RWPE2 (cell line): ENCODE results near the gene MICALL2.
A peak's percentile ranks its signal among the peaks of the same experiment; 100 is the strongest.

Source experiments
- ATAC-seq: fragments of 200-7000 bp; cut with Tn5 transposase; 3 replicates; pipeline ENCODE4 v1.9.1; 2021; ENCODE audit warnings: low read depth
- DNase-seq: peaks from one replicate; pipeline ENCODE4 v3.0.0-alpha.2; 2020; ENCODE audit warnings: low spot score
- H3K27ac ChIP-seq: fragments of 450-650 bp; 2 replicates; pipeline ENCODE4 v1.5.1; 2017; ENCODE audit warnings: mild to moderate bottlenecking; ENCODE audit not compliant: poor library complexity, severe bottlenecking
- H3K27me3 ChIP-seq: fragments of 250-450 bp; sonication (Bioruptor Pico); 2 replicates; pipeline ENCODE4 v1.5.1; 2021; ENCODE audit warnings: mild to moderate bottlenecking, moderate library complexity; ENCODE audit not compliant: insufficient read depth, poor library complexity, severe bottlenecking
- H3K36me3 ChIP-seq: fragments of 250-450 bp; sonication (Bioruptor Pico); 2 replicates; pipeline ENCODE4 v1.5.1; 2020; ENCODE audit warnings: low read depth, mild to moderate bottlenecking, moderate library complexity
- H3K4me1 ChIP-seq: fragments of 250-450 bp; sonication (Bioruptor Pico); 2 replicates; pipeline ENCODE4 v1.5.1; 2021; ENCODE audit warnings: mild to moderate bottlenecking, moderate library complexity; ENCODE audit not compliant: insufficient read depth, poor library complexity, severe bottlenecking
- H3K4me3 ChIP-seq: fragments of 250-450 bp; sonication (Bioruptor Pico); 2 replicates; pipeline ENCODE4 v1.5.1; 2021; ENCODE audit warnings: mild to moderate bottlenecking, moderate library complexity; ENCODE audit not compliant: severe bottlenecking
- H3K9me3 ChIP-seq: fragments of 250-450 bp; sonication (Bioruptor Pico); 2 replicates; pipeline ENCODE4 v1.5.1; 2021; ENCODE audit warnings: mild to moderate bottlenecking, moderate library complexity; ENCODE audit not compliant: severe bottlenecking
- TF ChIP-seq, protein P1 (sequence below): fragments of 450-650 bp; IDR thresholded peaks from one replicate; pipeline ENCODE4 v1.5.1; 2017; ENCODE audit warnings: mild to moderate bottlenecking, moderate library complexity; ENCODE audit not compliant: poor library complexity, severe bottlenecking

MICALL2 gene

DNA sequence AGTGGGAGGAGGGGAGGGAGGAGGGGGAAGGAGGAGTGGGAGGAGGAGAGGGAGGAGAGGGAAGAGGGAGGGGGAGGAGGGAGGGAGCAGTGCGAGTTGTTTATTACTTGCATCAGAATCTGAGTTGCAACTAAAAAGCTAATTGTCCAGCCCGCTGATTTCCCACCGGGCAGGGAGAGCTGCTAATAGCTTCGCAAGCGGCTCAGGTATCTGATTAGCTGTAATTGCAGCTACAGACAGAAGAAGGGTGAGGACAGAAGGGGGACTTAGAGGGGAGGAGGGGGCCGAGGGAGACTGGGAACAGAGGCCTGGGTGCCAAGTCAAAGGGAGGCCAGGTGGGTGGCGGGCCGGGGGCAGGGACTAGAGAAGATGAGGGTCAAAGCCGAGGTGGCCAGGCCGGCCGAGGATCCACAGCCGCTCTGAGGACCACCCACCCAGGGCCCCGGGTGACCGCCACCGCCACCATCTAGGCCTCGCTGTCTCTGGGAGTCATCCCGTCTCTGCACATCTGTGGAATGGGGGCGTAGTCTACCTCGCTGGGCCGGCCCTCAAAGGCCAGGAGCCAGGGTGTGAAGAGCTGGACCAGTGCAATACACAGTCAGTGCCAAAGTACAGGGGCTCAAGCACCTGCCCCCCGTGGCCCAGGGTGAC is 54.2 kb downstream of the MICALL2 start:
- Histone ChIP-seq H3K36me3 (no peaks in the 10 kb centered on the region), H3K4me3 (no peak overlapping the region), H3K4me1 (no peaks in the 10 kb centered on the region), H3K9me3 (no peaks in the 10 kb centered on the region), H3K27me3 (peaks cover 85% of the 10 kb centered on the region), H3K27ac (no peak overlapping the region)
- TF ChIP-seq, protein P1, sequence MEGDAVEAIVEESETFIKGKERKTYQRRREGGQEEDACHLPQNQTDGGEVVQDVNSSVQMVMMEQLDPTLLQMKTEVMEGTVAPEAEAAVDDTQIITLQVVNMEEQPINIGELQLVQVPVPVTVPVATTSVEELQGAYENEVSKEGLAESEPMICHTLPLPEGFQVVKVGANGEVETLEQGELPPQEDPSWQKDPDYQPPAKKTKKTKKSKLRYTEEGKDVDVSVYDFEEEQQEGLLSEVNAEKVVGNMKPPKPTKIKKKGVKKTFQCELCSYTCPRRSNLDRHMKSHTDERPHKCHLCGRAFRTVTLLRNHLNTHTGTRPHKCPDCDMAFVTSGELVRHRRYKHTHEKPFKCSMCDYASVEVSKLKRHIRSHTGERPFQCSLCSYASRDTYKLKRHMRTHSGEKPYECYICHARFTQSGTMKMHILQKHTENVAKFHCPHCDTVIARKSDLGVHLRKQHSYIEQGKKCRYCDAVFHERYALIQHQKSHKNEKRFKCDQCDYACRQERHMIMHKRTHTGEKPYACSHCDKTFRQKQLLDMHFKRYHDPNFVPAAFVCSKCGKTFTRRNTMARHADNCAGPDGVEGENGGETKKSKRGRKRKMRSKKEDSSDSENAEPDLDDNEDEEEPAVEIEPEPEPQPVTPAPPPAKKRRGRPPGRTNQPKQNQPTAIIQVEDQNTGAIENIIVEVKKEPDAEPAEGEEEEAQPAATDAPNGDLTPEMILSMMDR = no peak
- ATAC-seq = no peak
- no peak for DNase-seq

DNA sequence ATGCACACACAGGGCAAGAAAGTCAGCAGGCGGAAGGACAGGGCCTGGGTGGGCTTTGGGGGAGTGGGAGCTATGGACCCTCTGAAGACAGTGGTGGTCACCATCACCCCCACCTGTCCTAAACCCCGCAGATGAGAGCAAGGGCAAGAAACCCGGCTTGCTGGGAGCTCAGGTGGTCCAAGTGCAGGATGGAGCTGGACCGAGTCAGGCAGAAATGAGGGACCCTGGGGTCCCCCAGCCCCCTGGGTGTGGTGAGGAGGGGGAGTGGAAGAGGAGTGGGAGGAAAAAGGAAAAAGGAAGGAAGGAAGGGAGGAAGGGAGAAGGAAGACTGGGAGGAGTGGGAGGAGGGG is 54.8 kb downstream of the MICALL2 start:
- ATAC-seq (no peak), DNase-seq (no peak)
- TF ChIP-seq, protein P1 = no peak
- H3K36me3 ChIP-seq = no peaks in the 10 kb centered on the region
- H3K4me1 ChIP-seq = no peaks in the 10 kb centered on the region
- H3K9me3 ChIP-seq = no peaks in the 10 kb centered on the region
- H3K27ac ChIP-seq = no peak overlapping the region
- peaks cover 88% of the 10 kb centered on the region for H3K27me3 ChIP-seq
- no peak overlapping the region for H3K4me3 ChIP-seq

DNA sequence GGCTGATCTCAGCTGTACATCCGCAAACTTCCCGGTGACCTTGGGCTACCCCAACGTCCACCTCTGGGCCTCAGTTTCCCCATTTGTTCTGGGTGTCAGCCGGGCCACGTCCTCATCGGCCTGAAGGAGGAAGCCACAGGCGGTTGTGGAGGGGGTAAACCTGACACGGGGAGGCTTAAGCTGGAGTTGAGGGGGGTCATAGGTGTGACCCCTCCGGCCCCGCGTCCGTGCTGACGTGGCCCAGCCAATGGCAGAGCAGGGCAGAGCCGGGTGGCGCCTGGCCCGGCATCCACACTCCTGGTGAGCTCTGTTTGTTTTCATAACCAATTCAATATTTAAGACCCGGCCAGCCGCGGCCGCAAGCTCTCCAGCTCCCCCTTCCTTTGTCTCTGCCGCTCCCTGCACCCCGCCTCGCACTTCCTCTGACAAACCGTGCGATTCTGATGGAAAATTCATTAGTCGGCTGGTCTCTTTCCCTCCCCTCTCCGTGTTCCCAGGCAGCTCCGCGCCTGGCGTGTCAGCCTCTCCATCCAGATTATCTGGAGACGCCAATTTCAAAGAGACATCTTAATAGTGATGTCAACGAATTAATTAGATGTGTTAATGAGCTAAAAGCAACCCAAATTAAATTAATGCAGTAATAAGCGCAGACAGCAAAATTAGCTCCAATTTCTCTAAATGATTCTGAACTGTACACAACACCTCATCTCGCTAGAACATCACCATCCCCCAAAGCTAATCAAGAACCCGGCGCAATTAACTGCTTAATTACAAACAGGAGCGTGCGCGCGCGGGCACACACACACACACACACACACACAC is 55.4 kb downstream of the MICALL2 start:
- Histone ChIP-seq H3K36me3 (no peaks in the 10 kb centered on the region), H3K4me3 (no peak overlapping the region), H3K27ac (no peak overlapping the region), H3K27me3 (peaks cover 90% of the 10 kb centered on the region), H3K9me3 (no peaks in the 10 kb centered on the region), H3K4me1 (no peaks in the 10 kb centered on the region)
- TF ChIP-seq, protein P1 = no peak
- no peak for DNase-seq
- ATAC-seq = peak; percentile 37; the same call in 1 of the 3 replicates

DNA sequence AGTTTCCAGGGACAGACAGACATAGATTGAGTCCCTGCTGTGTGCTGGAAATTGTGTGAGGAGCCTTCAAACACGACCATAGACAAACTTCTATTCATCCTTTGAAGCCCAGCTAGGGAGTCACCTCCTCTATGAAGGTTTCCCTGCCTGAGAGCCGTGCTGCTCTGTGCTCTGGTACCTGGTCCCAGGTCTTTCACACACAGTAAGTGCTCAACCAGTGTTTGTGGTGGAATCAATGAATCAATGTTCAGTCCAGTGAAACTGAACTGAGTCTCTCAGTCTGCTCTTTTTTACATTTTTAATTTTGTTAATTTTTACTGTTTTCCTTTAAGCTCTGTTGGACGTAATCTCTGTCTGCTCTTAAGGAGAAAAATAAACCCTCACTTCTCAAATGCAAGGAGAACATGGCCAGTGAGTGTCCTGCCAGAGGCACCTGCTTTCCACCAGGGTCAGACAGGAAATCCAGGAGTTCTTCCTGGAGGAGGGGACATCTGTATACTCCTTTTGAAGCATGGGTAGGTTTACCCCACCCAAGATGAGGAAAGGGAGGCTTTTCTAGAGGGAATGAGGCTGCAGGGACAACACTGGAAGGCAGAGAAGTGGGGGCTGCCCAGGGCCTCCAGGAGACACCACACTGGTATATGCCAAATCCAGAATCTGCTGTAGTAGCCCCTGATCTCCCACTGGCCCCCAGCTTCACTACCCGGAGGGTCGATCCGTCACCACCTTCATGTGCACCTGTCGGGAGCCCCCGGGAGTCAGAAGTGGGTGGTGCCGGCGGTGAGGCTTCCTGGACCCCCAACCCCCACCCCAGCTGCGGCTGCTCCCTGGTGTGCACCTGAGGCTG is 56.3 kb downstream of the MICALL2 start:
- no peaks in the 10 kb centered on the region for H3K9me3 ChIP-seq
- TF ChIP-seq, protein P1 = no peak
- peaks cover 82% of the 10 kb centered on the region for H3K27me3 ChIP-seq
- no peaks in the 10 kb centered on the region for H3K4me1 ChIP-seq
- no peak overlapping the region for H3K4me3 ChIP-seq
- ATAC-seq (no peak), DNase-seq (no peak)
- no peaks in the 10 kb centered on the region for H3K36me3 ChIP-seq
- no peak overlapping the region for H3K27ac ChIP-seq
